IPS-20b (cell line): ENCODE data around the gene XYLT2.
"Not testable (repeated sequence)": the region's sequence is repeated elsewhere in the genome, so short reads cannot be mapped to it uniquely, and the experiment has no call there.

ENCODE experiments used
- H3K27ac ChIP-seq: one replicate; pipeline ENCODE4 v1.5.1; 2013; ENCODE audit warnings: low read length
- H3K27me3 ChIP-seq: 2 replicates; pipeline ENCODE4 v1.6.1; 2013; ENCODE audit warnings: mild to moderate bottlenecking, low read length, inconsistent platforms; ENCODE audit not compliant: insufficient read depth
- H3K36me3 ChIP-seq: 2 replicates; pipeline ENCODE4 v1.6.1; 2013; ENCODE audit warnings: low read depth, mild to moderate bottlenecking, inconsistent platforms, low read length, moderate library complexity; ENCODE audit not compliant: insufficient read depth
- H3K4me1 ChIP-seq: 2 replicates; pipeline ENCODE4 v1.6.1; 2013; ENCODE audit warnings: mild to moderate bottlenecking, control low read depth, inconsistent platforms, low read length, moderate library complexity; ENCODE audit not compliant: insufficient read depth
- H3K4me3 ChIP-seq: 2 replicates; pipeline ENCODE4 v1.5.1; 2013; ENCODE audit warnings: mild to moderate bottlenecking, low read length, inconsistent platforms
- H3K9ac ChIP-seq: 2 replicates; pipeline ENCODE4 v1.6.1; 2013; ENCODE audit warnings: low read depth, mild to moderate bottlenecking, inconsistent platforms, low read length, moderate library complexity
- H3K9me3 ChIP-seq: 2 replicates; pipeline ENCODE4 v1.6.1; 2013; ENCODE audit warnings: mild to moderate bottlenecking, low read depth, low read length, inconsistent platforms; ENCODE audit not compliant: insufficient read depth

The XYLT2 gene

DNA sequence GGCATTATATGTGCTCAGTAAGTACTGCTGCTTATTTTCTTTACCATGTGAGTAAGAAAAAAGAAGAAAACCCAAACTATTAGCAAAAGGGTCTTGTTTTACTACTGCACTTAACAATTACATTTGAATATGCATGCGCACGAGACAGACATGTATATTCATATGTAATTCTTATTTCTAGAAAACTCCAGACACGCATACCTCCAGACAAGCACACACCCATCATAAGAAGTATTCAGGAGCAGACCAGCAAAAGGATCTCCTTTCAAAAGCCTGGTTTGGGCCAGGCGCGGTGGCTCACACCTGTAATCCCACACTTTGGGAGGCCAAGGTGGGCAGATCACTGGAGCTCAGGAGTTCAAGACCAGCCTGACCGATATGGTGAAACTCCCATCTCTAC is 43.6 kb downstream of the XYLT2 start:
- H3K36me3 ChIP-seq, result peaks cover 99% of the 10 kb centered on the region
- H3K4me1 ChIP-seq, result no peaks in the 10 kb centered on the region
- no peaks in the 10 kb centered on the region for H3K27me3 ChIP-seq
- no peak overlapping the region for H3K4me3 ChIP-seq
- no peaks in the 10 kb centered on the region for H3K9me3 ChIP-seq
- no peak overlapping the region for H3K9ac ChIP-seq
- no peak overlapping the region for H3K27ac ChIP-seq

DNA sequence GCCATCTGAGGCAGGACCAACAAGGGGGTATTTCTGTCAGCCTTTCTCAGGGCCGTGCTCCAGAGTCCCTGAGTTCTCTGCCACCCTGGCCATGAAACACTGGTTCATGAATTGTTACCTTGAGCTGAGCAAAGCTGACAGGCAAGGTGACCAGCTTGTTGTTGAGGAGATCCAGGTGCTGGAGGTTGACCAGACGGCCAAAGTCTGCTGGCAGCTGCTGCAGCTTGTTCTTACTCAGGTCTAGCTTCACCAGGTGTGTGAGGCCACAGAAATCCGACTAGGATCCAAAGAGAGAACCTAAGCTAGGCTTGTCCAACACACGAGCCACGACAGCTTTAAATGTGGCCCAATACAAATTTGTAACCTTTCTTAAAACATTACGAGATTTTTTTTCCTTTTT is 46.7 kb downstream of the XYLT2 start:
- Histone ChIP-seq H3K36me3 (peaks cover 78% of the 10 kb centered on the region), H3K4me3 (no peak overlapping the region), H3K4me1 (no peaks in the 10 kb centered on the region), H3K27ac (no peak overlapping the region), H3K9me3 (no peaks in the 10 kb centered on the region), H3K9ac (no peak overlapping the region), H3K27me3 (no peaks in the 10 kb centered on the region)

DNA sequence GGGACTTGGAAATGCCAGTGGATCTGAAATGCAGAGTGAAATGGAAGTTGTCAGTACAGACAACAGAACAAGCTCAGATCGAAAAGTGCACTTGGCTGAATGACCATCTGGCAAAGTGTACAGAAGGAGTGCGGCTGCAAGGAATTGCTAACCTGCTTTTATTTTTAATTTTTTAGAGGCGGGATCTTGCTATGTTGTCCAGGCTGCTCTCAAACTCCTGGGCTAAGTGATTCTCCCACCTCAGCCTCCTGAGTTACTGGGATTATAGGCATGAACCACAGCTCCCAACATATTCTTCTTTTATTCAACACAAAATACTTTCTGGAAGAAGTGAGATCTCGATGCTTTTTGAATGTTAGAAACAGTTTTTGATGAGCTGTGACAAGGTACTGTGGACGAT is 47.8 kb downstream of the XYLT2 start:
- Histone ChIP-seq H3K9me3 (no peaks in the 10 kb centered on the region), H3K4me1 (no peaks in the 10 kb centered on the region), H3K9ac (no peak overlapping the region), H3K36me3 (peaks cover 67% of the 10 kb centered on the region), H3K4me3 (no peak overlapping the region), H3K27ac (no peak overlapping the region), H3K27me3 (no peaks in the 10 kb centered on the region)

DNA sequence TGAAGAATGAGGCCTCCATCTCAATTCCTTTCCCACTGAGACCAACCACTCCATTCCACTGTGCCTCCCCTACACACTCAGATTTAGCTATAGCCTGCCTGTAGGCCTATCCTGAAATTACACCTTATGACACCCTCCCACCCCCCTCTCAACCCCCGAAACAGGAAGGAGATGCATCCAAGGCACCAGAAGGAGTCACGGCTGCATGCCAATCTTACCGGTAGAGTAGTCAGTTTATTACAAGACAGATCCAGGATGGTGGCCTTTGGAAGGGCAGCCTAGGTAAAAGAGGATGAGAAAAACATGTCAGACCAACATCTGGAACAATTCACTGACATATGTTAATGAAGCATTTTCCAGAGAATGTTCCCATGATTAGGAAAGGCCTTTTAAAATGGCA is 48.8 kb downstream of the XYLT2 start:
- Histone ChIP-seq H3K4me3 (no peak overlapping the region), H3K9ac (no peak overlapping the region), H3K9me3 (no peaks in the 10 kb centered on the region), H3K27me3 (no peaks in the 10 kb centered on the region), H3K36me3 (peaks cover 57% of the 10 kb centered on the region), H3K27ac (no peak overlapping the region), H3K4me1 (no peaks in the 10 kb centered on the region)

DNA sequence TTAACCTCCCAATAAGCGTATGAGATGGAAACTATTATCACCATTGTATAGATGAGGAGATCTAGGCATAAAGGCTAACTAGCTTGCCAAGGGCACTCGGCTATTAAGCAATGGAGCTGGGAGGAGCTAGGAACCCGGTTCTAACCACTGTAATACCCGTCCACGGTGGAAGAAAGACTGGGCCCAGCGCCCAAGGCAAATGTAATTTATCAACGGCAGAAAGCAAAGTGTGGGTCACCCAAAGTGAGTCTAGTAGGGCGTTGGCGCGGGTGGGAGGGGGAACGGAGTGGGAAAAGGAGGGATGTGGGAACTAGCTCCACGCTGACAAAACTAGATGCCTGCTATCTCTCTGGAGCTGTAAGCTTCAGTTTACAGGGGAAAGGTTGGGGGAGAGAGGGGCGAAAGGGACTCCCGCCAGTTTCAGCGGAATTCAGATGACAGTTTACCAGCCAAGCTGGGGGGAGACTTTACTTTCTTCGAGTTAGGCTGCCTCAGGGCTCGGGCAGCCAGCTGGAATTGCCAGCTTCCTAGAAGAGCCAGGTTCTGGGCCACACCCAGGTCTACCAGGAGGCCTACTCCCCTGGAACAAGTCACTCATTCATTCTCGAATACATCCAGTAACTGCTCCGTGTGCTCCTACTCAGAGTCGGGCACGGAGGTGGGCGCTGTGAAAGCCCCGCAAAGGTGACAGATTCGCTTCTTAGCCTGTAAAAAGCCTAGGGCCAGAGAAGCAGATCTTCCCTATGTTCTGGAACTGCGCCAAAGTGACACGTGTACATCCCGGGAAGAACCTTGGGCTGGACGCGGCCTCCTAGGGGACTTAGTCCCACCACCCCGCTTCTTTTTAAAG is 50.6 kb downstream of the XYLT2 start:
- Histone ChIP-seq H3K4me1 (no peaks in the 10 kb centered on the region), H3K27me3 (no peaks in the 10 kb centered on the region), H3K9ac (peak overlapping the region; percentile 91), H3K27ac (no peak overlapping the region), H3K4me3 (peak overlapping the region; percentile 91), H3K36me3 (peaks cover 39% of the 10 kb centered on the region), H3K9me3 (no peaks in the 10 kb centered on the region)

DNA sequence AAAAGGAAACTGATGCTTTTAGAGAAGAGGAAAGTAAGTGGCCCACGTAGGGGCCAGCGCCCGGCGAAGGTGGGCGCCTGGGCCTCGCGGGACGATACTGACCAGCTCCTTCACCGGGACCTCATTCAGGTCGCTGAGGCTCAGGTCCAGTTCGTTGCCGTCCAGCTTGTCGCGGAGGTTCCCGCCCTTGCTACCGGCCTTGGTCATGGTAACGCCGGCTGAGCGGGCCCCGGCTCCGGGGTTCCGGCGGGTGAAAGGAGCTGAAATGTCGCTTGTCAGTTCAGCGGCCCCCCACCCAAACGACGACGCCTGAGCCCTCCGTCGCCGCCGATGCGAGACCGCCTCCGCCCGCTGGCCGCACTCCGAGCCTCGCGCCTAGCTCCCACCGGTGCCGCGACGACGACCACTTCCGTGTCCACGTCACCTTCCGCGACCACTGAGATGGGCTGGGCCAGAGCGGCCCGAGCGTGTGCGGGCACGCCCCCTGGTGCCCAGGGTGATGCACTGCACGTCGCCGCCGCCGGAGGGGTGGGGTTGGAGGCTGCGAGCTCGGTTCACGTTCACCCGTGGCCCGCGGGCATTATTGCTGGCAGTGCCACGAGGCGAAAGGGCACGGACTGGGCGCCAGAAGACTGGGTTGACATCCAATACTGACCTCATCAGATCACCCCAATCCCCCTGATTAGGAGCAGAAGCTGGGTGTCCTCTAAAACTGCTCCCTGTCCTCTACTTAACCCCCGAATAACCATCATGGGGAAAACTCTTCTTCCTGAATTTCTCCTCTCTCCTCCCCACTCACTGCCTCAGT is 51.4 kb downstream of the XYLT2 start, which contains the start of gene LRRC59:
TSS of gene LRRC59 (minus strand) at position 413 of the 808 bp plus-strand sequence. CDS start at position 207, 206 bp downstream.
- Histone ChIP-seq H3K9ac (peak within 1 kb of the TSS; percentile 91), H3K4me1 (no peaks in the 10 kb centered on the region), H3K36me3 (peaks cover 31% of the 10 kb centered on the region), H3K27ac (no peak within 1 kb of the TSS), H3K4me3 (peak within 1 kb of the TSS; percentile 91), H3K9me3 (no peaks in the 10 kb centered on the region), H3K27me3 (no peaks in the 10 kb centered on the region)

DNA sequence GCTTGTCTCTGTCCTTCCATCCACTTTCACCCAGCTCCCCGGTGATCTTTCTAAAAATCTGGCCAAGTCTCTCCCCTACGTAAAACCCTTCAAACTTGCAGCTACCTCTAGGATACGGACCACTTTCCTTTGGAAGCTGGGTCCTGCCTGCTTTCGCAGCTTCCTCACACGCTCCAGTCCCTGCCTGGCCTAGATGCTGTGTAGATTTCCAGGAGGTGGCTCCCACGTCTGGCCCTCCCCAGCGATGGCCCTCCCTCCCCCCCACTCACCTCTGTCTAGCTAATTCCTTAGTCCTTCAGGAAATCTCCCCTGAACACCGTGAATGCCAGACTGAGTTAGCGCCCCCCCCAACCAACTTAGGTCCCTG is 52.0 kb downstream of the XYLT2 start:
- Histone ChIP-seq H3K9me3 (no peaks in the 10 kb centered on the region), H3K36me3 (peaks cover 25% of the 10 kb centered on the region), H3K4me3 (peak overlapping the region; percentile 91; the same call in 1 of the 2 replicates), H3K27me3 (no peaks in the 10 kb centered on the region), H3K4me1 (no peaks in the 10 kb centered on the region), H3K9ac (no peak overlapping the region), H3K27ac (no peak overlapping the region)

DNA sequence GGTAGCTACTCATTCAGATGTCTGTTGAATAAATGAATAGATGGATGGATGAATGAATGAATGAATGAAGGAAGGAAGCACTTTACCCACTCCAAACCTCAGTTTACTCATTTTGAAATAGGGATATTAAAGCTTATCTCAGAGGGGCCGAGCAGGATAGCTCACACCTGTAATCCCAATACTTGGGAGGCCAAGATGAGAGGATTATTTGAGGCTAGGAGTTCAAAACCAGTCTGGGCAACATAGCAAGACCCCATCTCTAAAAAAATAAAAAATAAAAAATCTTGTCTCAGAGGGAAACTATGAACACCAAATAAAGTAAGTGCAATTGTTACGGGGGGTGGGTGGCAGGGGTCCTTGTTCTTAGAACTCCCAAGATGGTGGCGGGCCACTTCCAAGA is 52.7 kb downstream of the XYLT2 start:
- H3K9ac ChIP-seq, result not testable (repeated sequence)

DNA sequence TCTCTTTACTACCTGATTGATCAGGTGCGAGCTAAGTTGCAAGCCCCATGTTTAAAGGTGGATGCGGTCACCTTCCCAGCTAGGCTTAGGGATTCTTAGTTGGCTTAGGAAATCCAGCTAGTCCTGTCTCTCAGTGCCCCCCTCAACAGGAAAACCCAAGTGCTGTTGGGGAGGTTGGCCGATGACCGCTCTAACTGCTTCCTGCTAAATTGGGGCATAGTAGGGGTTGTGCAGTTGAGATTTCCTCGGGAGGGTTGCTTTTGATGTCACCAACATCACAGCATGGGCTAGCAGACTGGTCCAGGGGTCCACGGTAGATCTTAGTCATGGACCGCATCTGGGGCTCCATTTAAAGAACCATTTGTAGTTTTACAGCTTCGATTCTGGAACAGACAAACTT is 53.7 kb downstream of the XYLT2 start:
- not testable (repeated sequence) for H3K36me3 ChIP-seq, H3K27ac ChIP-seq, H3K27me3 ChIP-seq, H3K4me3 ChIP-seq, H3K4me1 ChIP-seq, H3K9me3 ChIP-seq, H3K9ac ChIP-seq

More for the DNA sequence above, 52.7 kb downstream of the XYLT2 start:
- not testable (repeated sequence) for H3K9me3 ChIP-seq, H3K27ac ChIP-seq, H3K27me3 ChIP-seq, H3K4me3 ChIP-seq, H3K4me1 ChIP-seq
- peaks cover 18% of the 10 kb centered on the region for H3K36me3 ChIP-seq

DNA sequence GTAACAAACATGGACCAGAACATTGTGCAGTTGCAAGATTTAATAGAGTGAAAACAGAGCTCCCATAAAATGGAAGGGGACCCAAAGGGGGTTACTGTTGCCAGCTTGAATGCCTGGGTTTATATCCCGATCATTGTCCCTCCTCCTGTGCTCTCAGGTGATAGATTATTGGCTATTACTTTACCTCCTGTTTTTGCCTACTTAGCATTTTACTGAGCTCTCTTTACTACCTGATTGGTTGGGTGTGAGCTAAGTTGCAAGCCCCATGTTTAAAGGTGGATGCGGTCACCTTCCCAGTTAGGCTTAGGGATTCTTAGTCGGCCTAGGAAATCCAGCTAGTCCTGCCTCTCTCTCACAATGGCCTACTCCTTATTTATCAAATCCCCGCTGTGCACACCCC is 59.4 kb downstream of the XYLT2 start:
- H3K4me1 ChIP-seq, H3K27me3 ChIP-seq, H3K9me3 ChIP-seq, H3K36me3 ChIP-seq, H3K9ac ChIP-seq, H3K4me3 ChIP-seq, H3K27ac ChIP-seq: not testable (repeated sequence)

DNA sequence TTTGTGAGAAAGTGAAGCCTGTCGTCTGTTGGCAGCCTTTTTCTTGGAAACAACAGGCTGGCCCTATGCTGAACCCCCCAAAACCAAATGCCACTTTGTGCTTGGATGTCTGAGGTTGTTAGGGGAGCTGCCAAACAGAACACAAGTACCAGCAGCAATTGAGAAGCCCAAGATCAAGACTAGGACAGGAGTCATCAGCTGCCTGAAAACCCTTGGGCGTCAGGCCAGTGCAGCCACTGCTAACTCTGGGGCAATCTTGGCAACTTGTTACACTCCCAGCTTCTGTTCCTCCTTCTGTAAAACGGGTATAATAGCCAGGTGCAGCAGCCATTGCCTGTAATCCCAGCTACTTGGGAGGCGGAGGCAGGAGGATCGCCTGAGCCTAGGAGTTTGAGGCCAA is 60.7 kb downstream of the XYLT2 start:
- H3K27me3 ChIP-seq, result no peaks in the 10 kb centered on the region
- H3K9ac ChIP-seq, result no peak overlapping the region
- no peak overlapping the region for H3K27ac ChIP-seq
- H3K4me1 ChIP-seq, result no peaks in the 10 kb centered on the region
- H3K36me3 ChIP-seq, result no peaks in the 10 kb centered on the region
- H3K4me3 ChIP-seq, result no peak overlapping the region
- no peaks in the 10 kb centered on the region for H3K9me3 ChIP-seq

DNA sequence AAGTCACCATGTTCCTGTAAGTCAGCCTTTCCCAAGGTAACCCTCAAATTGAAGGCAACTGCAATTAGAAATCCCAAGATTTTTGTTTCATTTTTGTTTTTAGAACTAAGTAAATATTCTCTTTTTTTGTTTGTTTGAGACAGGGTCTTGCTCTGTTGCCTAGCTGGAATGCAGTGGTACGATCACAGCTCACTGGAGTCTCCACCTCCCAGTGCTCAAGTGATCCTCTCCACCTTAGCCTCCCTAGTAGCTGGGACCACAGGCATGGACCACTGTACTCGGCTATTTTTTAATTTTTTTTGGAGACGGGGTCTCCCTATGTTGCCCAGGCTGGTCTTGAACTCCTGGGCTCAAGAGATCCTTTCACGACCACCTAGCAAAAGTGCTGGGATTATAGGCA is 62.0 kb downstream of the XYLT2 start:
- H3K27ac ChIP-seq, result no peak overlapping the region
- H3K9ac ChIP-seq, result no peak overlapping the region
- H3K36me3 ChIP-seq, result no peaks in the 10 kb centered on the region
- H3K9me3 ChIP-seq, result no peaks in the 10 kb centered on the region; the same call in 1 of the 2 replicates
- H3K4me1 ChIP-seq, result no peaks in the 10 kb centered on the region
- no peak overlapping the region for H3K4me3 ChIP-seq
- H3K27me3 ChIP-seq, result no peaks in the 10 kb centered on the region; the same call in 1 of the 2 replicates
